ENCODE measurements around the gene BNC2.

- no peak for TF ChIP-seq EZH2 (IDR thresholded peaks at IDR 0.05; ENCODE audit: insufficient read depth, low read length)
- TF ChIP-seq, protein P1, sequence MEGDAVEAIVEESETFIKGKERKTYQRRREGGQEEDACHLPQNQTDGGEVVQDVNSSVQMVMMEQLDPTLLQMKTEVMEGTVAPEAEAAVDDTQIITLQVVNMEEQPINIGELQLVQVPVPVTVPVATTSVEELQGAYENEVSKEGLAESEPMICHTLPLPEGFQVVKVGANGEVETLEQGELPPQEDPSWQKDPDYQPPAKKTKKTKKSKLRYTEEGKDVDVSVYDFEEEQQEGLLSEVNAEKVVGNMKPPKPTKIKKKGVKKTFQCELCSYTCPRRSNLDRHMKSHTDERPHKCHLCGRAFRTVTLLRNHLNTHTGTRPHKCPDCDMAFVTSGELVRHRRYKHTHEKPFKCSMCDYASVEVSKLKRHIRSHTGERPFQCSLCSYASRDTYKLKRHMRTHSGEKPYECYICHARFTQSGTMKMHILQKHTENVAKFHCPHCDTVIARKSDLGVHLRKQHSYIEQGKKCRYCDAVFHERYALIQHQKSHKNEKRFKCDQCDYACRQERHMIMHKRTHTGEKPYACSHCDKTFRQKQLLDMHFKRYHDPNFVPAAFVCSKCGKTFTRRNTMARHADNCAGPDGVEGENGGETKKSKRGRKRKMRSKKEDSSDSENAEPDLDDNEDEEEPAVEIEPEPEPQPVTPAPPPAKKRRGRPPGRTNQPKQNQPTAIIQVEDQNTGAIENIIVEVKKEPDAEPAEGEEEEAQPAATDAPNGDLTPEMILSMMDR (IDR thresholded peaks at IDR 0.05; ENCODE audit: insufficient read depth, low read depth, low read length) = no peak
These were observed 471.8 kb downstream of the BNC2 start for GRCh38 chr9:16398691-16399090.

Data from astrocyte (in vitro differentiated cells and primary cell).